PC-3 (cell line): ENCODE measurements around the gene APH1B. TPM values are rescaled to one million over a fixed set of nuclear protein-coding genes. Genes with fewer than 3 reads are reported as not detected.
A peak's percentile ranks its signal among the peaks of the same experiment; 100 is the strongest.

ENCODE experiments used
- ATAC-seq: fragments of 200-7000 bp; cut with Tn5 transposase; 2 replicates; pipeline ENCODE4 v1.9.1; 2020; ENCODE audit warnings: mild to moderate bottlenecking, moderate library complexity
- BruUV-seq: library from RNA; stranded (reverse); fragments of 400-500 nt; replicated peaks from 2 replicates; lab custom pipeline; 2021; lab: Mats Ljungman, UMichigan
- CTCF ChIA-PET: fragments of 300-600 bp; sonication (Branson Sonifier 250); formaldehyde crosslinking; loops from one replicate; lab custom pipeline; 2022; ENCODE audit warnings: antibody characterized with exemption; lab: Charles Lee
- POLR2A ChIA-PET: fragments of 300-600 bp; sonication (Branson Sonifier 250); formaldehyde crosslinking; loops from one replicate; lab custom pipeline; 2022; ENCODE audit warnings: antibody characterized with exemption; ENCODE audit not compliant: unreplicated experiment; lab: Charles Lee
- DNase-seq: peaks from one replicate; pipeline ENCODE4 v3.0.0-alpha.2; 2015
- H2AFZ ChIP-seq: fragments of 300-600 bp; sonication (generic); 2 replicates; pipeline ENCODE4 v1.6.0; 2016; ENCODE audit warnings: antibody characterized with exemption, low read length
- H3F3A ChIP-seq: fragments of 300-600 bp; sonication (generic); one replicate; pipeline ENCODE4 v1.6.0; 2017; ENCODE audit warnings: antibody characterized with exemption, low read length, control low read depth, mild to moderate bottlenecking; ENCODE audit not compliant: unreplicated experiment
- H3K27ac ChIP-seq: fragments of 300-600 bp; sonication (generic); 2 replicates; pipeline ENCODE4 v1.5.1; 2016; ENCODE audit warnings: mild to moderate bottlenecking, low read length
- H3K27me3 ChIP-seq: fragments of 300-600 bp; sonication (generic); 2 replicates; pipeline ENCODE4 v1.6.1; 2016; ENCODE audit warnings: low read length, mixed read lengths
- H3K36me3 ChIP-seq: fragments of 300-600 bp; sonication (generic); 2 replicates; pipeline ENCODE4 v1.6.1; 2016; ENCODE audit warnings: low read depth, mixed run types, low read length, mixed read lengths
- H3K4me1 ChIP-seq: fragments of 300-600 bp; sonication (generic); 2 replicates; pipeline ENCODE4 v1.5.1; 2016; ENCODE audit warnings: low read length; ENCODE audit not compliant: insufficient read depth
- H3K4me2 ChIP-seq: fragments of 300-600 bp; sonication (generic); 2 replicates; pipeline ENCODE4 v1.6.0; 2016; ENCODE audit warnings: low read length
- H3K4me3 ChIP-seq: fragments of 300-600 bp; sonication (generic); 2 replicates; pipeline ENCODE4 v1.5.1; 2016; ENCODE audit warnings: mild to moderate bottlenecking, low read length, mixed read lengths
- H3K79me2 ChIP-seq: fragments of 300-600 bp; sonication (generic); 2 replicates; pipeline ENCODE4 v1.6.1; 2017; ENCODE audit warnings: low read length, mixed read lengths
- H3K9ac ChIP-seq: fragments of 300-600 bp; sonication (generic); 2 replicates; pipeline ENCODE4 v1.6.0; 2016; ENCODE audit warnings: mild to moderate bottlenecking, low read length
- H3K9me2 ChIP-seq: fragments of 300-600 bp; sonication (generic); replicated peaks from 2 replicates; pipeline ENCODE4 v1.6.1; 2016; ENCODE audit warnings: mixed run types, low read length, mixed read lengths
- H3K9me3 ChIP-seq: fragments of 300-600 bp; sonication (generic); 2 replicates; pipeline ENCODE4 v1.6.1; 2016; ENCODE audit warnings: low read length, mixed read lengths
- H4K20me1 ChIP-seq: fragments of 300-600 bp; sonication (generic); 2 replicates; pipeline ENCODE4 v1.6.1; 2016; ENCODE audit warnings: low read length, mixed read lengths
- EZH2 ChIP-seq: fragments of 300-600 bp; sonication (generic); IDR thresholded peaks from one replicate; pipeline ENCODE4 v1.6.1; 2017; ENCODE audit warnings: antibody characterized with exemption, mild to moderate bottlenecking, low read length; ENCODE audit not compliant: unreplicated experiment
- EZH2phosphoT487 ChIP-seq: fragments of 300-600 bp; sonication (generic); IDR thresholded peaks from 2 replicates; pipeline ENCODE4 v1.6.1; 2018; ENCODE audit warnings: mild to moderate bottlenecking, antibody characterized with exemption, low read length, borderline replicate concordance
- intact Hi-C: fragments of 100-400 bp; cut with micrococcal nuclease; formaldehyde crosslinking; loops from 2 replicates; pipeline ENCODE4 v1.9.0; 2023
- total RNA-seq: library from RNA; depleted of rRNA; stranded (reverse); fragments of >200 nt; gene quantifications from 2 replicates; pipeline ENCODE4 v1.2.3, GENCODE V29; 2014
- TF ChIP-seq, protein P1 (sequence below): fragments of 300-600 bp; sonication (generic); conservative IDR thresholded peaks from 2 replicates; pipeline ENCODE4 v1.5.1; 2017; ENCODE audit warnings: antibody characterized with exemption, low read depth, mild to moderate bottlenecking, low read length

Gene APH1B
- total RNA-seq, 1 experiment from 2014 or later = 2.8 TPM

DNA sequence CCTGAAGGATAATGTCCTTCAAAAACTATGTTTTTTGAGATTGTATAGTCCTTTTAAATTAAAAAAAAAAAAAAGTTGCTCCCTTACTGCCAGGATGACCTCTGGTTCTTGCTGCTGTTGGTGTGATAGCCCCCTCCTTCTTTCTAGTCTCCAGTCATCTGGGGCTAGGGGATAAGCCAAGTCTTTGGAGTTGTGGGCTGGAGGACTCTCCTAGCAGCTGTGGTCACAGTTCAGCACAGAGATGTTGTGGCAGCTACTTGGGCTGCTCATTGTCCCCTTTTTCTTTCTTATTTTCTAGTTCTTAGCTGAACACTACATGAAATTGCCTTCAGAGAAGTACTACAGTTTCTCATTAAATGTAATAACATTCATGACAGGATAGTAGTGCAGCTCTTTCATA lies 39.2 kb upstream of the APH1B start:
- H4K20me1 ChIP-seq = no peaks in the 10 kb centered on the region
- no peak overlapping the region for H3K27ac ChIP-seq
- CTCF ChIA-PET = no interaction called here
- H3F3A ChIP-seq = no peaks in the 10 kb centered on the region
- H3K9me3 ChIP-seq = no peaks in the 10 kb centered on the region
- no peaks in the 10 kb centered on the region for H3K79me2 ChIP-seq
- no peaks in the 10 kb centered on the region for H3K27me3 ChIP-seq
- no peak overlapping the region for H3K4me2 ChIP-seq
- no peaks in the 10 kb centered on the region for H3K36me3 ChIP-seq
- DNase-seq (no peak), ATAC-seq (no peak)
- H3K4me1 ChIP-seq = peaks cover 44% of the 10 kb centered on the region
- H2AFZ ChIP-seq = no peak overlapping the region
- H3K4me3 ChIP-seq = no peak overlapping the region
- POLR2A ChIA-PET = no interaction called here
- TF ChIP-seq, protein P1, sequence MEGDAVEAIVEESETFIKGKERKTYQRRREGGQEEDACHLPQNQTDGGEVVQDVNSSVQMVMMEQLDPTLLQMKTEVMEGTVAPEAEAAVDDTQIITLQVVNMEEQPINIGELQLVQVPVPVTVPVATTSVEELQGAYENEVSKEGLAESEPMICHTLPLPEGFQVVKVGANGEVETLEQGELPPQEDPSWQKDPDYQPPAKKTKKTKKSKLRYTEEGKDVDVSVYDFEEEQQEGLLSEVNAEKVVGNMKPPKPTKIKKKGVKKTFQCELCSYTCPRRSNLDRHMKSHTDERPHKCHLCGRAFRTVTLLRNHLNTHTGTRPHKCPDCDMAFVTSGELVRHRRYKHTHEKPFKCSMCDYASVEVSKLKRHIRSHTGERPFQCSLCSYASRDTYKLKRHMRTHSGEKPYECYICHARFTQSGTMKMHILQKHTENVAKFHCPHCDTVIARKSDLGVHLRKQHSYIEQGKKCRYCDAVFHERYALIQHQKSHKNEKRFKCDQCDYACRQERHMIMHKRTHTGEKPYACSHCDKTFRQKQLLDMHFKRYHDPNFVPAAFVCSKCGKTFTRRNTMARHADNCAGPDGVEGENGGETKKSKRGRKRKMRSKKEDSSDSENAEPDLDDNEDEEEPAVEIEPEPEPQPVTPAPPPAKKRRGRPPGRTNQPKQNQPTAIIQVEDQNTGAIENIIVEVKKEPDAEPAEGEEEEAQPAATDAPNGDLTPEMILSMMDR = no peak
- TF ChIP-seq EZH2 (no peak), EZH2phosphoT487 (no peak)
- intact Hi-C loops = no loop called here
- no peaks in the 10 kb centered on the region for H3K9me2 ChIP-seq
- no peak overlapping the region for H3K9ac ChIP-seq
- no TSS peak for BruUV-seq

DNA sequence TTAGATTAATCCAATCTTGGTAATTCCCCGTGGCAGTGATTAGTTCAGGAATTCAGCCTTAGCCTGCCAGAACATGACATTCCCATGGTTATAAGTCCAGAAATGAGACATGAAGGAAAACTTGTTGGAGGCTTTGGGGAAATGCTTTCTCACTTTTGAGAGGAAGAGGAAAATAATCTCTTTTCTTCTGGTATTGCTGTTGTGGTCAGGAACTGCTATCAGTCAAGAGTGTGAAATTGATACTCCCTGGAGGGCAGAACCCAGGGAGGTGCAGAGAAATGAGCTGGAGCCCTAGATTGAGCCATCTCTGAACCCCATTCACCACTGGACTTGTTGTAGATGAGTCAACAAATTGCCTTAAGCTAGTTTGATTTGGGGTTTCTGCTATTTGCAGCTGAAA lies 38.6 kb upstream of the APH1B start:
- no peaks in the 10 kb centered on the region for H3K36me3 ChIP-seq
- H3K4me1 ChIP-seq = peaks cover 38% of the 10 kb centered on the region
- no peak overlapping the region for H3K4me2 ChIP-seq
- H3F3A ChIP-seq = no peaks in the 10 kb centered on the region
- ChIA-PET POLR2A (no interaction called here), CTCF (no interaction called here)
- ATAC-seq (no peak), DNase-seq (peak; percentile 6)
- intact Hi-C loops = no loop called here
- BruUV-seq = no TSS peak
- H3K9me3 ChIP-seq = no peaks in the 10 kb centered on the region
- no peaks in the 10 kb centered on the region for H3K27me3 ChIP-seq
- TF ChIP-seq EZH2phosphoT487 (no peak), EZH2 (no peak)
- TF ChIP-seq, protein P1 = no peak
- no peak overlapping the region for H3K27ac ChIP-seq
- no peak overlapping the region for H2AFZ ChIP-seq
- no peaks in the 10 kb centered on the region for H4K20me1 ChIP-seq
- H3K4me3 ChIP-seq = no peak overlapping the region
- no peak overlapping the region for H3K9ac ChIP-seq
- H3K79me2 ChIP-seq = no peaks in the 10 kb centered on the region
- H3K9me2 ChIP-seq = no peaks in the 10 kb centered on the region

DNA sequence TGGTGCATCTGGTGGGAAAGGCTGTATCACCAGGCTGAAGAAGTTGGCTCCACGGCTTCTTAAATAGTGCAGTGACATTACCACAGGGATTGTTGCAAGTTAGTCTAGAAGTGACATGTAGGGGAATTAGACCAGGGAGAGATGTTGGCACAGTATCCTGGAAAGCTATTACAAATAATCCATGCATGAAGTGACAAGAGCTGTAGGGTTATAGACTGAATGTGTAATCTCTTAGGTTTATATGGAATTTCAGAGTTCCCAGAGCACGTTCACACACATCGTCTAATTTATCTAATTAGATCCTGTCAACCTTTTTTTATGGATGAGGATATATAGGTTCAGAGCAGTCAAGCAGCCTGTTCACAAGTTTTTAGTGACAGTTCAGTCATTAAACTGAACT lies 37.3 kb upstream of the APH1B start:
- H3K27ac ChIP-seq = no peak overlapping the region

More for the DNA sequence above, 37.3 kb upstream of the APH1B start:
- H2AFZ ChIP-seq = no peak overlapping the region
- intact Hi-C loops = no loop called here
- H3K9me2 ChIP-seq = no peaks in the 10 kb centered on the region
- H3K4me2 ChIP-seq = no peak overlapping the region
- H3K36me3 ChIP-seq = no peaks in the 10 kb centered on the region
- no peaks in the 10 kb centered on the region for H3K27me3 ChIP-seq
- no peaks in the 10 kb centered on the region for H3K79me2 ChIP-seq
- no peak overlapping the region for H3K4me3 ChIP-seq
- H3K4me1 ChIP-seq = peaks cover 25% of the 10 kb centered on the region
- no peaks in the 10 kb centered on the region for H4K20me1 ChIP-seq
- no peaks in the 10 kb centered on the region for H3K9me3 ChIP-seq
- BruUV-seq = no TSS peak
- no peak for DNase-seq
- H3F3A ChIP-seq = no peaks in the 10 kb centered on the region
- ATAC-seq = no peak
- ChIA-PET POLR2A (interaction anchor here (0.7 kb wide), 1 partner anchor 74 kb away, joined by 24 read pairs; no protein-coding TSS in a partner anchor), CTCF (no interaction called here)
- TF ChIP-seq EZH2 = no peak
- TF ChIP-seq, protein P1 = no peak
- no peak overlapping the region for H3K9ac ChIP-seq
